ENCODE results near the gene FADD. TPM values are rescaled to one million over a fixed set of nuclear protein-coding genes. Genes with fewer than 3 reads are reported as not detected.
"Not testable (repeated sequence)": the region's sequence is repeated elsewhere in the genome, so short reads cannot be mapped to it uniquely, and the experiment has no call there.

The FADD gene
- total RNA-seq, 1 experiment from 2014 or later, result 93.2 TPM

GRCh38 chr11:70200212-70200844 lies 2.8 kb upstream of the FADD start:
- DNase-seq (ENCODE audit: low read depth), result no peak
- in situ Hi-C loops (cut with HindIII; ENCODE audit: low pct_unique_long_range_greater_than_20kb, low sequenced_read_pairs), result no loop called here

GRCh38 chr11:70201047-70201446 lies 2.0 kb upstream of the FADD start:
- DNase-seq (ENCODE audit: low read depth); in situ Hi-C loops (cut with HindIII; ENCODE audit: low pct_unique_long_range_greater_than_20kb, low sequenced_read_pairs): not testable (repeated sequence)

- in situ Hi-C loops (cut with HindIII; ENCODE audit: low pct_unique_long_range_greater_than_20kb, low sequenced_read_pairs), result no loop called here
- no peak for DNase-seq (ENCODE audit: low read depth)
These were observed 924 bp upstream of the FADD start for GRCh38 chr11:70201882-70202861.

- in situ Hi-C loops (cut with HindIII; ENCODE audit: low pct_unique_long_range_greater_than_20kb, low sequenced_read_pairs), result no loop called here
- peak; percentile 84 for DNase-seq (ENCODE audit: low read depth)
These were observed 812 bp downstream of the FADD start for GRCh38 chr11:70203751-70204465.

- in situ Hi-C loops (cut with HindIII; ENCODE audit: low pct_unique_long_range_greater_than_20kb, low sequenced_read_pairs), result no loop called here
These were observed 1.3 kb downstream of the FADD start for GRCh38 chr11:70204466-70204799.

GRCh38 chr11:70205049-70205725 lies 2.1 kb downstream of the FADD start:
- in situ Hi-C loops (cut with HindIII; ENCODE audit: low pct_unique_long_range_greater_than_20kb, low sequenced_read_pairs), result no loop called here
- DNase-seq (ENCODE audit: low read depth), result no peak

More at GRCh38 chr11:70204466-70204799, 1.3 kb downstream of the FADD start:
- no peak for DNase-seq (ENCODE audit: low read depth)

- DNase-seq (ENCODE audit: low read depth), result no peak
- in situ Hi-C loops (cut with HindIII; ENCODE audit: low pct_unique_long_range_greater_than_20kb, low sequenced_read_pairs), result no loop called here
These were observed 2.7 kb downstream of the FADD start for GRCh38 chr11:70205766-70206165.

GRCh38 chr11:70206226-70206981 lies 3.3 kb downstream of the FADD start:
- DNase-seq (ENCODE audit: low read depth), result no peak
- in situ Hi-C loops (cut with HindIII; ENCODE audit: low pct_unique_long_range_greater_than_20kb, low sequenced_read_pairs), result no loop called here

GRCh38 chr11:70206982-70207376 lies 3.9 kb downstream of the FADD start:
- DNase-seq (ENCODE audit: low read depth), result no peak
- in situ Hi-C loops (cut with HindIII; ENCODE audit: low pct_unique_long_range_greater_than_20kb, low sequenced_read_pairs), result no loop called here

GRCh38 chr11:70207531-70208131 lies 4.5 kb downstream of the FADD start:
- in situ Hi-C loops (cut with HindIII; ENCODE audit: low pct_unique_long_range_greater_than_20kb, low sequenced_read_pairs), result no loop called here
- DNase-seq (ENCODE audit: low read depth), result no peak

- in situ Hi-C loops (cut with HindIII; ENCODE audit: low pct_unique_long_range_greater_than_20kb, low sequenced_read_pairs), result no loop called here
- DNase-seq (ENCODE audit: low read depth), result no peak
These were observed 6.4 kb downstream of the FADD start for GRCh38 chr11:70209391-70209912.

GRCh38 chr11:70210051-70210501 lies 7.0 kb downstream of the FADD start:
- in situ Hi-C loops (cut with HindIII; ENCODE audit: low pct_unique_long_range_greater_than_20kb, low sequenced_read_pairs), result no loop called here
- DNase-seq (ENCODE audit: low read depth), result no peak

- in situ Hi-C loops (cut with HindIII; ENCODE audit: low pct_unique_long_range_greater_than_20kb, low sequenced_read_pairs), result no loop called here
- DNase-seq (ENCODE audit: low read depth), result no peak
These were observed 7.4 kb downstream of the FADD start for GRCh38 chr11:70210530-70210929.

- in situ Hi-C loops (cut with HindIII; ENCODE audit: low pct_unique_long_range_greater_than_20kb, low sequenced_read_pairs), result no loop called here
- no peak for DNase-seq (ENCODE audit: low read depth)
These were observed 9.2 kb downstream of the FADD start for GRCh38 chr11:70212227-70212811.

GRCh38 chr11:70217388-70217787 lies 14.3 kb downstream of the FADD start:
- in situ Hi-C loops (cut with HindIII; ENCODE audit: low pct_unique_long_range_greater_than_20kb, low sequenced_read_pairs), result not testable (repeated sequence)

GRCh38 chr11:70218076-70218475 lies 15.0 kb downstream of the FADD start:
- in situ Hi-C loops (cut with HindIII; ENCODE audit: low pct_unique_long_range_greater_than_20kb, low sequenced_read_pairs); DNase-seq (ENCODE audit: low read depth): not testable (repeated sequence)

More at GRCh38 chr11:70217388-70217787, 14.3 kb downstream of the FADD start:
- not testable (repeated sequence) for DNase-seq (ENCODE audit: low read depth)

GRCh38 chr11:70220136-70220535 lies 17.0 kb downstream of the FADD start:
- no peak for DNase-seq (ENCODE audit: low read depth)
- in situ Hi-C loops (cut with HindIII; ENCODE audit: low pct_unique_long_range_greater_than_20kb, low sequenced_read_pairs), result no loop called here

All from Caki2 (cell line).